Measurements from ENCODE around the gene DENND1A. TPM values are rescaled to one million over a fixed set of nuclear protein-coding genes. Genes with fewer than 3 reads are reported as not detected.

DENND1A gene
- total and polyA plus RNA-seq, 11 donors: 9.8 to 24.0 (median 14.7) TPM

DNA sequence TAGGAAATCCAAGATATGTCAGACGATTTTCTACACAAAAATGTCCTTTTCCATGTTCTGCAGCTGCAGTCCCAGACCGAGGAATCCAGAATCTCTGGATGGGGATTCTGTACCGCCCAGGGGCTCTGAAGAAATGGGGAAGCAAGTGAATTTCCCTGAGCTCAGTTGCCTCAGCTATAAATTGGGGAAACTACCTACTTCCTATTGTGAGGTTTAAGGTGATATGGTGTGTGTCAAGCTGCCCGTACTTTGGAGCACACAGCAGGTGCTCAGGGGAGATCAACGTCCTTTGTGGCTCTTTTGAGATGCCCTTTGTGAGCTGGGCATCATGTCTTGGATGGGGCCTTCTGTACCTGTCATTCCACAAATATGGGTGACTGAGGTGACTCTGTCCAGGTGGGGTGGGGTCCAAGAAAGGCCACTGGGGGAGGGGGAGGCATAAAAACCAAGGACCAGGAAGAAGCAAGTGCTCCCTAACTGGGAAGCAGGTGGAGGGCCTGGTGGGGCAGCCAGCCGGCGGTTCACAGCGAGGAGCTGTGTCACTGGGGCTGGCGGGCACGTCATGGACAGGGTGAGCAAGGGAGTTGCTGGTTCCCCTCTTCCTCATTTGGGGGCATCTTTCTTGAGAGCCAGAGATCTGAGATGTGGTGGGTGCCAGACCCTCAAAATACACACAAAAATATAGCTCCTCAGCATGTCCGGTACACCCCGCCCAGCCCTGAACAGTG lies 457.9 kb downstream of the DENND1A start:
- Histone ChIP-seq H3K27ac (no peak overlapping the region), H3K27me3 (no peaks in the 10 kb centered on the region), H3K36me3 (no peaks in the 10 kb centered on the region), H3K9me3 (no peaks in the 10 kb centered on the region), H3K4me3 (no peak overlapping the region), H3K4me1 (peaks cover 0 to 12% (median 0%) of the 10 kb centered on the region in 12 donors)
- no peak for TF ChIP-seq POLR2A (IDR thresholded peaks at IDR 0.05)
- TF ChIP-seq, protein P1, sequence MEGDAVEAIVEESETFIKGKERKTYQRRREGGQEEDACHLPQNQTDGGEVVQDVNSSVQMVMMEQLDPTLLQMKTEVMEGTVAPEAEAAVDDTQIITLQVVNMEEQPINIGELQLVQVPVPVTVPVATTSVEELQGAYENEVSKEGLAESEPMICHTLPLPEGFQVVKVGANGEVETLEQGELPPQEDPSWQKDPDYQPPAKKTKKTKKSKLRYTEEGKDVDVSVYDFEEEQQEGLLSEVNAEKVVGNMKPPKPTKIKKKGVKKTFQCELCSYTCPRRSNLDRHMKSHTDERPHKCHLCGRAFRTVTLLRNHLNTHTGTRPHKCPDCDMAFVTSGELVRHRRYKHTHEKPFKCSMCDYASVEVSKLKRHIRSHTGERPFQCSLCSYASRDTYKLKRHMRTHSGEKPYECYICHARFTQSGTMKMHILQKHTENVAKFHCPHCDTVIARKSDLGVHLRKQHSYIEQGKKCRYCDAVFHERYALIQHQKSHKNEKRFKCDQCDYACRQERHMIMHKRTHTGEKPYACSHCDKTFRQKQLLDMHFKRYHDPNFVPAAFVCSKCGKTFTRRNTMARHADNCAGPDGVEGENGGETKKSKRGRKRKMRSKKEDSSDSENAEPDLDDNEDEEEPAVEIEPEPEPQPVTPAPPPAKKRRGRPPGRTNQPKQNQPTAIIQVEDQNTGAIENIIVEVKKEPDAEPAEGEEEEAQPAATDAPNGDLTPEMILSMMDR (IDR thresholded peaks at IDR 0.05): no peak
- WGBS, 4 donors: 87 to 95% (median 91%) methylated on average over 12 of the region's 12 CpGs
- intact Hi-C loops (cut with DNase I): no loop called here
- ATAC-seq (no peak), DNase-seq (no peak)

DNA sequence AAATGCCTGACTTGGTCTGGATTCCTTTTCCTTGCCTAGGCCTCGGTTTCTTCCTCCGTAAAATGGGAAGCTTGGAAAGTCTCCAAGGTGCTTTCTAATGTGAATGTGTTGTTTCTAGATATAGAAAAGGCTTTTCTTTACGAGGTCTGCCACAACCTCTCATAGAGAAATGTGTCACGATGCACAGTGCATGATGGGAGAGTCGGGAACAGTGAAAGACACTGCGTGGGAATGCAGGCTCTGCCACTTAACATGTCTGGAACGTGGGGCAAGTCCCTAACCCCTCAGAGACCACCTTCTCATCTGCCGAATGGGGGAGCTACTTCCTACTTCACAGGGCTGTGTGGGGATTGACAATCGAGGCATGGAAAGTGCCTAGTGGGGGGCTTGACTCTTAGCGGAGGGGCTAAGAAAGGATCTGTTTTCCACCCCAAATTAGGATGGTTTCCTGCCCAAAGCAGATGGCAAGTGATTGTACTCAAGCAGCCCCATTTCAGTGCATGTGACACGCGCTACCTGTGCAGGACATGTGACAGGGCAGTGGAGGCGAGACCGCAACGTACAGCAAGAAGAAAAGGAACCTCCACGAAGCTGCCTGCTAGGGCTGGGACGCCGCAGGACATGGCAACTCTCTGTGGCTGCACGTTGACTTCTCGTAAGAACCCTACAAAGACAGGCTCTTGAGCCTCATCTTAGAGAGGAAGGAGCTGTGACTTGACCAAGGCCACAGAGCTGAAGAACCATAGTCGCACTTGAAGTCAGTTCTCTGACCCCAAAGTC lies 458.7 kb downstream of the DENND1A start:
- Histone ChIP-seq H3K4me1 (peaks cover 0 to 12% (median 0%) of the 10 kb centered on the region in 12 donors), H3K27me3 (no peaks in the 10 kb centered on the region), H3K9me3 (no peaks in the 10 kb centered on the region), H3K4me3 (no peak overlapping the region), H3K36me3 (no peaks in the 10 kb centered on the region), H3K27ac (no peak overlapping the region)
- intact Hi-C loops (cut with DNase I): no loop called here
- ATAC-seq: no peak
- TF ChIP-seq, protein P1 (IDR thresholded peaks at IDR 0.05): no peak
- no peak for TF ChIP-seq POLR2A (IDR thresholded peaks at IDR 0.05)
- WGBS, 4 donors: 91 to 96% (median 94%) methylated on average over 20 to 21 of the region's 21 CpGs
- DNase-seq: no peak

DNA sequence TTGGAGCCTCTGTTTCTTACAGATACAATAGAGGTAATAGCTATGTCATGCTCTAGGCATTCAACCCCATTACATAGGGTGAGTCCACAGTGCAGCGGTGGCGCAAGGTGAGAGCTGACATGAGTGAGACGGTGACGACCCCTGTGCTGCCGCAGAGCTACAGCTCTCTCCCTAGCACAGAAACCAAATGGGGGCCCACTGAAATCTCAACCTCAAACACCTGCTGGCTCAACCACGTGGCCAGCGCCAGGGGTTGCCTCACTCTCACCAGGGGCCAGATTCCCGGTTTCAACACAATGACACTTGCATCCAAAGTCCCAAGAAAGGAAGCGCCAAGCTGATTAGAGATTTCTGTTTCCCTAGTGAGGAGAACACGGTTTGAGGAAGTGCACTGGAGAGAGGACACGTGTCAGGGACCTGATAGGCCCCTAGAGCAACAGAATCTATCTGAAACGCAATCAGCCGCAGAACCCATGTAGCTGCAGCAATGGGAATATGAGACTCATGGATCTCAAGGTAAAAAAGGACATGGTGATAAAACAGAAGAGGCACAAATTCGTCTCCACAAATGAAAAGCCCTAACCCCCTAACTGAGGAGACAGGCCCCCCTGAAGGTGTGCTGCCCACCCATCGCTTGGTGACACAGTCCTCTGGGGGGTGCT lies 459.7 kb downstream of the DENND1A start:
- peak in 1 of 4 donors; percentile 12 for ATAC-seq
- 80 to 86% (median 84%) methylated on average over 14 to 15 of the region's 15 CpGs for WGBS, 4 donors
- Histone ChIP-seq H3K36me3 (no peaks in the 10 kb centered on the region), H3K4me3 (no peak overlapping the region), H3K9me3 (no peaks in the 10 kb centered on the region), H3K27me3 (no peaks in the 10 kb centered on the region), H3K4me1 (peaks cover 0 to 12% (median 0%) of the 10 kb centered on the region in 12 donors), H3K27ac (no peak overlapping the region)
- no peak for DNase-seq
- no peak for TF ChIP-seq POLR2A (IDR thresholded peaks at IDR 0.05)
- TF ChIP-seq, protein P1 (IDR thresholded peaks at IDR 0.05): no peak
- intact Hi-C loops (cut with DNase I): no loop called here

DNA sequence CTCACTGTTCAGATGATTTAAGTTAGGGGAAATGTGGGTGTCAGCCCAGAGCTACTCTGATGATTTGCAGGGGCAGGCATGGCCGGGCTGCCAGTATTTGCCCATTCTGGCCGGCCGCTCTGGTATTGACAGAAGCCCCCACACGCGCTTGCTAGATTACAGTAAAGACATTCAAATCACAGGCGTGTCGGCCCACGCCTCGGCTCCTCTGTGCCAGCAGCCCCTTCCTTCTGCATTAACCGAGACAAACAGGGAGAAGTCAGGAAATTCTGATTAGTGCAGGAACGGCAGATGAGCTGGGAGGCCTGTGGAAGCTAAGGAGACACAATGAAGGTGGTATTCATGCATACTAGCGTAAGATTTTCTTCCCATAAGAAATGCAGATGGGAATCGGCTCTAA lies 460.6 kb downstream of the DENND1A start:
- DNase-seq (no peak), ATAC-seq (no peak)
- WGBS, 4 donors: 89 to 94% (median 92%) methylated on average over 13 of the region's 13 CpGs
- Histone ChIP-seq H3K4me3 (no peak overlapping the region), H3K36me3 (no peaks in the 10 kb centered on the region), H3K27me3 (no peaks in the 10 kb centered on the region), H3K9me3 (no peaks in the 10 kb centered on the region), H3K27ac (no peak overlapping the region), H3K4me1 (peaks cover 0 to 12% (median 0%) of the 10 kb centered on the region in 12 donors)
- TF ChIP-seq, protein P1 (IDR thresholded peaks at IDR 0.05): no peak
- no peak for TF ChIP-seq POLR2A (IDR thresholded peaks at IDR 0.05)
- intact Hi-C loops (cut with DNase I): no loop called here

Measured in heart left ventricle (tissue), 16 donors.